GM21447 (cell line): ENCODE data around the gene PCDHGB7.
"Not testable (repeated sequence)": the region's sequence is repeated elsewhere in the genome, so short reads cannot be mapped to it uniquely, and the experiment has no call there.

ENCODE experiments used
- ATAC-seq: cut with Tn5 transposase; IDR thresholded peaks from one replicate; pipeline ENCODE4 v1.9.1; 2021; ENCODE audit not compliant: unreplicated experiment

PCDHGB7 gene

DNA sequence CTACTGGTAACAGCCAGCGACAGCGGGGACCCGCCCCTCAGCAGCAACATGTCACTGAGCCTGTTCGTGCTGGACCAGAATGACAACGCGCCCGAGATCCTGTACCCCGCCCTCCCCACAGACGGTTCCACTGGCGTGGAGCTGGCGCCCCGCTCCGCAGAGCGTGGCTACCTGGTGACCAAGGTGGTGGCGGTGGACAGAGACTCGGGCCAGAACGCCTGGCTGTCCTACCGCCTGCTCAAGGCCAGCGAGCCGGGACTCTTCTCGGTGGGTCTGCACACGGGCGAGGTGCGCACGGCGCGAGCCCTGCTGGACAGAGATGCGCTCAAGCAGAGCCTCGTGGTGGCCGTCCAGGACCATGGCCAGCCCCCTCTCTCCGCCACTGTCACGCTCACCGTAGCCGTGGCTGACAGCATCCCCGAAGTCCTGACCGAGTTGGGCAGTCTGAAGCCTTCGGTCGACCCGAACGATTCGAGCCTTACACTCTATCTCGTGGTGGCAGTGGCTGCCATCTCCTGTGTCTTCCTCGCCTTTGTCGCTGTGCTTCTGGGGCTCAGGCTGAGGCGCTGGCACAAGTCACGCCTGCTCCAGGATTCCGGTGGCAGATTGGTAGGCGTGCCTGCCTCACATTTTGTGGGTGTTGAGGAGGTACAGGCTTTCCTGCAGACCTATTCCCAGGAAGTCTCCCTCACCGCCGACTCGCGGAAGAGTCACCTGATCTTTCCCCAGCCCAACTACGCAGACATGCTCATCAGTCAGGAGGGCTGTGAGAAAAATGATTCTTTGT lies 22.9 kb upstream of the PCDHGB7 start:
- not testable (repeated sequence) for ATAC-seq

GRCh38 chr5:141397756-141398551 lies 19.5 kb upstream of the PCDHGB7 start, which contains the start of gene PCDHGB5:
Gene PCDHGB5 (plus strand): TSS chr5:141397947. CDS start chr5:141398128, 181 bp downstream.
- peak; percentile 73 for ATAC-seq

DNA sequence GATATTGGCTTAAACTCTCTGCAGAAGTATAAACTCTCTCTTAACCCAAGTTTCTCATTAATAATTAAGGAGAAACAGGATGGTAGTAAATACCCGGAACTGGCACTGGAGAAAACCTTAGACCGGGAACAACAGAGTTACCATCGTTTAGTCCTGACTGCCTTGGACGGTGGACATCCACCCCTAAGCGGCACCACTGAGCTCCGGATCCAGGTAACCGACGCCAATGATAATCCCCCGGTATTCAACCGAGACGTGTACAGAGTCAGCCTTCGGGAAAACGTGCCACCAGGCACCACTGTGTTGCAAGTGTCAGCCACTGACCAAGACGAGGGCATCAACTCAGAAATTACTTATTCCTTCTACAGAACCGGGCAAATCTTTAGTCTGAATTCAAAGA lies 18.9 kb upstream of the PCDHGB7 start:
- no peak for ATAC-seq

GRCh38 chr5:141399555-141400258 lies 17.8 kb upstream of the PCDHGB7 start:
- no peak for ATAC-seq

- no peak for ATAC-seq
Measured at GRCh38 chr5:141402553-141403243, 14.8 kb upstream of the PCDHGB7 start, which contains the start of gene PCDHGA9. Gene PCDHGA9 (plus strand): TSS chr5:141402778. CDS start chr5:141402953, 175 bp downstream.

DNA sequence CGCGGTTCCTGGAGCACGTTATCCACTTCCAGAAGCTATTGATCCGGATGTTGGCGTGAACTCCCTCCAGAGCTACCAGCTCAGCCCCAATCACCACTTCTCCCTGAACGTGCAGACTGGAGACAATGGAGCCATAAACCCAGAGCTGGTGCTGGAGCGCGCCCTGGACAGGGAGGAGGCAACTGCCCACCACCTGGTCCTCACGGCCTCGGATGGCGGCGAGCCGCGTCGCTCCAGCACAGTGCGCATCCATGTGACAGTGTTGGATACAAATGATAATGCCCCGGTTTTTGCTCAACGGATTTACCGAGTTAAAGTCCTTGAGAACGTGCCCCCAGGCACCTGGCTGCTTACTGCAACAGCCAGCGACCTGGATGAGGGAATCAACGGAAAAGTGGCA lies 14.1 kb upstream of the PCDHGB7 start:
- no peak for ATAC-seq

GRCh38 chr5:141407790-141408505 lies 9.5 kb upstream of the PCDHGB7 start, which contains the start of gene PCDHGB6:
Gene PCDHGB6 (plus strand): TSS chr5:141408021. CDS start chr5:141408203, 182 bp downstream.
- not testable (repeated sequence) for ATAC-seq

GRCh38 chr5:141409598-141410306 lies 7.7 kb upstream of the PCDHGB7 start:
- no peak for ATAC-seq

DNA sequence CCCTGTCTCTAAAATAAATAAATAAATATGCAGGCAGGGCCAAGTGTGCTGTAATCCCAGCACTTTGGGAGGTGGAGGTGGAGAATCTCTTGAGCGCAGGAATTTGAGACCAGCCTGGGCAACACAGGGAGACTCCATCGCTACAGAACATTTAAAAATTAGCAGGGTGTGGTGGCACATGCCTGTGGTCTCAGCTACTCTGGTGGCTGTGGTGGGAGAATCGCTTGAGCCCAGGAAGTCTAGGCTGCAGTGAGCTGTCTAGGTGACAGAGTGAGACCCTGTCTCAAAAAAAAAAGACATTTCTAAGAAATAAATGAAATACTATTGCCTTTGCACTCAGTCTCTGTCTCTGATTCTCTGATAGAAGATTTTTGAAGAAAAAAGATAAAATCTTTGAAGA lies 5.9 kb upstream of the PCDHGB7 start:
- ATAC-seq = no peak

- ATAC-seq = peak; percentile 70
Measured at GRCh38 chr5:141412854-141413539, 4.5 kb upstream of the PCDHGB7 start, which contains the start of gene PCDHGA10. Gene PCDHGA10 (plus strand): TSS chr5:141412987. CDS start chr5:141413176, 189 bp downstream.

DNA sequence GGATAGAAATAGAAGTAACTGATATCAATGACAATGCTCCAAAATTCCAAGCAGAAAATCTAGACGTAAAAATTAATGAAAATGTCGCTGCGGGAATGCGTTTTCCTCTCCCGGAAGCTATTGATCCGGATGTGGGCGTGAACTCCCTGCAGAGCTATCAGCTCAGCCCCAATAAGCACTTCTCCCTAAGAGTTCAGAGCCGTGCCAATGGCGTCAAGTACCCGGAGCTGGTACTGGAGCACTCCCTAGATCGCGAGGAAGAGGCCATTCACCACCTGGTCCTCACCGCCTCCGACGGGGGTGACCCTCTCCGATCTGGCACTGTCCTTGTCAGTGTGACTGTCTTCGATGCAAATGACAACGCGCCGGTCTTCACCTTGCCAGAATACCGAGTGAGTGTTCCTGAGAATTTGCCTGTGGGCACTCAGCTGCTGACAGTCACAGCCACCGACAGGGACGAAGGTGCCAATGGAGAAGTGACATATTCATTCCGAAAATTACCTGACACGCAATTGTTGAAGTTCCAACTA lies 3.9 kb upstream of the PCDHGB7 start:
- no peak for ATAC-seq

DNA sequence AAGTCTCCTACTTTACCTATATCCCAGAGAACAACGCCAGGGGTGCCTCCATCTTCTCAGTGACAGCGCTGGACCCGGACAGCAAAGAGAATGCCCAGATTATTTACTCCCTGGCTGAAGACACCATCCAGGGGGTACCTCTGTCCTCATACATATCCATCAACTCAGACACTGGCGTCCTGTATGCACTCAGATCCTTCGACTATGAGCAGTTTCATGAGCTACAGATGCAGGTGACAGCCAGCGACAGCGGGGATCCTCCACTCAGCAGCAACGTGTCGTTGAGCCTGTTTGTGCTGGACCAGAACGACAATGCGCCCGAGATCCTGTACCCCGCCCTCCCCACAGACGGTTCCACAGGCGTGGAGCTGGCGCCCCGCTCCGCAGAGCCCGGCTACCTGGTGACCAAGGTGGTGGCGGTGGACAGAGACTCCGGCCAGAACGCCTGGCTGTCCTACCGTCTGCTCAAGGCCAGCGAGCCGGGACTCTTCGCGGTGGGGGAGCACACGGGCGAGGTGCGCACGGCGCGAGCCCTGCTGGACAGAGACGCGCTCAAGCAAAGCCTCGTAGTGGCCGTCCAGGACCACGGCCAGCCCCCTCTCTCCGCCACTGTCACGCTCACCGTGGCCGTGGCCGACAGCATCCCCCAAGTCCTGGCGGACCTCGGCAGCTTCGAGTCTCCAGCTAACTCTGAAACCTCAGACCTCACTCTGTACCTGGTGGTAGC lies 2.8 kb upstream of the PCDHGB7 start:
- not testable (repeated sequence) for ATAC-seq

GRCh38 chr5:141415275-141415618 lies 2.2 kb upstream of the PCDHGB7 start:
- not testable (repeated sequence) for ATAC-seq

DNA sequence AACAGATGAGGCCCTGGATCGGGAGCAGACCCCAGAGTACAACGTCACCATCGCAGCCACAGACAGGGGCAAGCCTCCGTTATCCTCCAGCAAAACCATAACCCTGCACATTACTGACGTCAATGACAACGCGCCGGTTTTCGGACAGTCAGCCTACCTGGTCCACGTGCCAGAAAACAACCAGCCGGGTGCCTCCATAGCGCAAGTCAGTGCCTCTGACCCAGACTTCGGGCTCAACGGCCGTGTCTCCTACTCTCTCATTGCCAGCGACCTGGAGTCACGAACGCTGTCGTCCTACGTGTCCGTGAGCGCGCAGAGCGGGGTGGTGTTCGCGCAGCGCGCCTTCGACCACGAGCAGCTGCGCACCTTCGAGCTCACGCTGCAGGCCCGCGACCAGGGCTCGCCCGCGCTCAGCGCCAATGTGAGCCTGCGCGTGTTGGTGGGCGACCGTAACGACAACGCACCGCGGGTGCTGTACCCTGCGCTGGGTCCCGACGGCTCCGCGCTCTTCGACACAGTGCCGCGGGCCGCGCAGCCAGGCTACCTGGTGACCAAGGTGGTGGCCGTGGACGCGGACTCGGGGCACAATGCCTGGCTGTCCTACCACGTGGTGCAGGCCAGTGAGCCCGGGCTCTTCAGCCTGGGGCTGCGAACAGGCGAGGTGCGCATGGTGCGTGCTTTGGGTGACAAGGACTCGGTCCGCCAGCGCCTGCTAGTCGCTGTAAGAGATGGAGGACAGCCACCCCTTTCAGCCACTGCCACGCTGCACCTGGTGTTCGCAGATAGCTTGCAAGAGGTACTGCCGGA lies 1.8 kb downstream of the PCDHGB7 start:
- ATAC-seq = no peak

GRCh38 chr5:141420855-141421488 lies 3.5 kb downstream of the PCDHGB7 start, which contains the start of gene PCDHGA11:
Gene PCDHGA11 (plus strand): TSS chr5:141421051. CDS start chr5:141421228, 177 bp downstream.
- ATAC-seq = no peak

DNA sequence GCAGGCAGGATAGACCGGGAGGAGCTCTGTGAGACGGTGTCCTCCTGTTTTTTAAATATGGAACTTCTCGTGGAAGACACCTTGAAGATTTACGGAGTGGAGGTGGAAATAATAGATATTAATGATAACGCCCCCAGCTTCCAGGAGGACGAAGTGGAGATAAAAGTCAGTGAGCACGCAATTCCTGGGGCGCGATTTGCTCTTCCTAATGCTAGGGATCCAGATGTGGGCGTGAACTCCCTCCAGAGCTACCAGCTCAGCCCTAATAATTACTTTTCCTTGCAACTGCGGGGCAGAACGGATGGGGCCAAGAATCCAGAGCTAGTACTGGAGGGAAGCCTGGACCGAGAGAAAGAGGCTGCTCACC lies 4.0 kb downstream of the PCDHGB7 start:
- no peak for ATAC-seq
